WI38 (cell line): ENCODE data around the gene DEDD.

Experiments used
- H3K4me3 ChIP-seq: 2 replicates; pipeline ENCODE4 v1.5.1; 2011; ENCODE audit warnings: low read depth, mild to moderate bottlenecking, control low read depth, low read length
- TF ChIP-seq, protein P1 (sequence below): IDR thresholded peaks from 2 replicates; pipeline ENCODE4 v1.5.1; 2012; ENCODE audit warnings: low read depth, mild to moderate bottlenecking, control low read depth, low read length

DEDD gene

DNA sequence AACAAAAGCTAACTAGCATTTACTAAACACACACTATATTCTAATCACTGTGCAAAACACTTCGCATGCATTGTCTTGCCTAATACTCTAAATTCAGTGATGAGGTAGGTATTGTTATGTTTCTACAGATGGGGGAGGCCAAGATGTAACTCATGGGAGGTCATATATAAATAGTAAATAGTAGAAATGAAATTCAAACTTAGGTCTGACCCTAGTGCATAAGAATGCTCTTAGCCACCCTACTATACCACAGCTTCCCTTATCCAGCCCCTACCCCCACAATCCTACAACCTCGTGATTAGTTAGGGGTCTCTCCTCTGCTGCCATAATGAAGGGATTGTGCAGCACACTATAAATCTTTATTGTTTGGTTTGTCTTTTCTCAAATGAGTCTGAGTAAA is 17.9 kb downstream of the DEDD start:
- TF ChIP-seq, protein P1, sequence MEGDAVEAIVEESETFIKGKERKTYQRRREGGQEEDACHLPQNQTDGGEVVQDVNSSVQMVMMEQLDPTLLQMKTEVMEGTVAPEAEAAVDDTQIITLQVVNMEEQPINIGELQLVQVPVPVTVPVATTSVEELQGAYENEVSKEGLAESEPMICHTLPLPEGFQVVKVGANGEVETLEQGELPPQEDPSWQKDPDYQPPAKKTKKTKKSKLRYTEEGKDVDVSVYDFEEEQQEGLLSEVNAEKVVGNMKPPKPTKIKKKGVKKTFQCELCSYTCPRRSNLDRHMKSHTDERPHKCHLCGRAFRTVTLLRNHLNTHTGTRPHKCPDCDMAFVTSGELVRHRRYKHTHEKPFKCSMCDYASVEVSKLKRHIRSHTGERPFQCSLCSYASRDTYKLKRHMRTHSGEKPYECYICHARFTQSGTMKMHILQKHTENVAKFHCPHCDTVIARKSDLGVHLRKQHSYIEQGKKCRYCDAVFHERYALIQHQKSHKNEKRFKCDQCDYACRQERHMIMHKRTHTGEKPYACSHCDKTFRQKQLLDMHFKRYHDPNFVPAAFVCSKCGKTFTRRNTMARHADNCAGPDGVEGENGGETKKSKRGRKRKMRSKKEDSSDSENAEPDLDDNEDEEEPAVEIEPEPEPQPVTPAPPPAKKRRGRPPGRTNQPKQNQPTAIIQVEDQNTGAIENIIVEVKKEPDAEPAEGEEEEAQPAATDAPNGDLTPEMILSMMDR: no peak
- no peak overlapping the region for H3K4me3 ChIP-seq

DNA sequence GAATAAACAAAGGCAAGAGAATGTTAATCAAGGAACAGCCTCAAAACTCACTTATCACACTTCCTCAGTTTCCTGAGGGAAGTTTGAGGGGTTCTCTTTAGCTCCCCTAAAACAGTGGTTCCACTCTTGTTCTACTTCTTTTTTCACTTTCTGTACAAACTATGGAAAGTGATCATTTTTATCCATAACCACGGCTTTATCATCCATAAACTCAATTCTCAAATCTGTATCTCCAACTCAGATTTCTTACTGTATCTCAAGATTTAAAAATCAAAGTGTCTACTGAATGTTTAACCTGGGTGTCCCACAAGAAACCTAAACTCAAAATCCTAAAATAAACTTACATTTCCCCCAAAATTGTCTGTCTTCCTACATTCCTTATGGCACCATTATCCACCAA is 18.6 kb downstream of the DEDD start:
- H3K4me3 ChIP-seq: no peak overlapping the region
- TF ChIP-seq, protein P1: no peak

DNA sequence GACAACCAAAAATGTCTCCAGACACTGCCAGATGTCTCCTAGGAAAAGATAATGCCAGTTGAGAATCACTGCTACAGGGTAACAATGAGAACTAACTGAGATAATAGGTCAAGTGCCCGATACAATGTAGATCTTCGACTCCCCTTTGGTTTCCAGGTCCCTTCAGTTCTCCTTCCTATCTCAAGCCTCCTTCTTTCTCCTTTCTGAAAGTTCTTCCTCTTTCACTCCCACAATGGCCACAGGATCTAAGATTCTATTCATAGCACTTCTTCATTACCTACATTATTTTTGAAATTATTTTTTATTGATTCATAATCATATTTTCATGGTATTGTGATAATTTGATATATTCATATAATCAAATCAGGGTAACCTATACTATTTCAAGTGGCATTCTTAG is 20.9 kb downstream of the DEDD start:
- TF ChIP-seq, protein P1: no peak
- H3K4me3 ChIP-seq: no peak overlapping the region

DNA sequence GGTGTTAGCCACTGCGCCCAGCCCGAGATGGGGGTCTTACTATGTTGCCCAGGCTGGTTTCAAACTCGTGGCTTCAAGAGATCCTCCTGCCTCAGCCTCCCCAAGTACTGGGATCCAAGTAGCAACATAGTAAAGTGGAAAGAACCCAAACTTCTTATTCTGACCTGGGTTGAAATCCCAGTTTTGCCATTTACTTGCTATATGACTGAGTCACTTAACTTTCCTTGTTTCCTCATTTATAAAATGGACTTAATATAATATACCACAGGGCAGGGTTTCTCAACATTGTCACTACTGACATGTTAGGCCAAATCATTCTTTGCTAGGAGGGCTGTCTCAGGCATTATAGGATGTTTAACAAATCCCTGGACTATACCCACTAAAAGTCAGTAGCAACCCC is 21.4 kb downstream of the DEDD start:
- TF ChIP-seq, protein P1: no peak
- no peak overlapping the region for H3K4me3 ChIP-seq

DNA sequence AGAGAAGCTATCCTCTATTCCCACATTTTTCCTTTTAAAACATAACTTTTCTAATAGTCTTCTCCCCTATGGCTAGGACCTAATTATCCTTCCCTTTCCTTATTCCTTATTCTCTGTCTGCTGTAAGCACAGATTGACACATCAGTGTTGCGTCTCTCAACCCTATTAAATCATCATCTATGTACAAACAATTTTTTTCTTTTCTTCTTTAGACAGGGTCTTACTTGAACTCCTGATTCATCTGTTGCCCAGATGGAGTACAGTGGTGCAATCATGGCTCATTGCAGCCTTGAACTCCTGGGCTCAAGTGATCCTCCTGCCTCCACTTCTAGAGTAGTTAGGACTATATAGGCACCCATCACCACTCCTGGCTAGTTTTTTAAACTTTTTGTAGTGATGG is 26.0 kb downstream of the DEDD start:
- no peak overlapping the region for H3K4me3 ChIP-seq
- TF ChIP-seq, protein P1: no peak

DNA sequence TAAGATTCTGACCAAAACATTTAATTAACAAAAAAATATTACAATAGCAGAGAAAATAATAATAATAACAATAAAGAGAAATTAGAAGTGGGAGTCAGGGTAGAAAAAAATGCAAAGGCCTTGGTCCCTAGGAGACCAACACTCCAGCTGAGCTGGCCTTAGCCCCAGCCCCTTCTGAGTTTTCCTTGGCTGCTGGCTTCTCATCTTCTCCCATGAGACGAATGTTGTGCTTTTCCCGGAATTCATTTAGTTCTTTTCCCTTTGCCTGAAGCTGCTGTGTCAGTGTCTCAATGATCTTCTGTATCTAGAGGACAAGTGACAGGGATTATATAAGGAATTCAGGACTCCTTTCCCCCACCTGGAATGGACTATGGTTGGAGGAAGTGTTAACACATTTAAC is 31.9 kb downstream of the DEDD start:
- TF ChIP-seq, protein P1: no peak
- H3K4me3 ChIP-seq: no peak overlapping the region

DNA sequence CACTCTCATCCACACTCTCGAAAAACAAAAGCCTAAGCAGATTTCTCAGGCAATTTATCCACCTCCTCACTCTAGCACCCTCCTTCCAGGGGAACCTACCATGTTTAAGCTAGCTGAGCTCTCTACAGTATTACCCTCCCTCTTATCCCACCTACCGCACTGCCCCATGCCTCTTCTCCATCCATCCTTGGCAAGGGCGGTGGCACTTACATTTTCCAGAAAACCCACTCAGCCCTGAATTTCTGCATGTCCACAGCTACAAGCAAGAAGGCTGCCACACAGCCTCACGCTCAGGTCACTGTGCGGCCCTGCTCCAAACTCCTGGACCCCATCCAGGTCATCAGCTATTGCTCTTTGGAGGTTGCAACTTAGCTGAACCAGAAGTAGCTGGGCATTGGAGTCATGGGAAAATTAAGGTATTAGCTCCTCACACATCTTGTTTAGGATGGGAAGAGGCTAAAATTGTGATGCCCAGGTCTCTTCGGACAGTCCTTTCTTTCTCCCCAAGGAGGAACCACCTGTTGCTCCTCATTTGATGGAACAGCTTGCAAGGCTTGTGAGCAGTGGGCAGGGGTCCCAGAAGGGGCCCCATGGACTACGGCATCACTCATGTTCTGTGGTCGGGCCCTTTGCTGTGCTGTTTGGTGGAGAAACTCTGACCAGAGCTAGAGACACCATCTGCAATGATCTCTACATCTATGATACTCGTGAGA is 33.2 kb downstream of the DEDD start:
- H3K4me3 ChIP-seq: no peak overlapping the region
- TF ChIP-seq, protein P1: no peak
